ENCODE measurements around the gene DHFR. TPM values are rescaled to one million over a fixed set of nuclear protein-coding genes. Genes with fewer than 3 reads are reported as not detected.

The DHFR gene
- total RNA-seq, 1 experiment from 2014 or later: 125 TPM

DNA sequence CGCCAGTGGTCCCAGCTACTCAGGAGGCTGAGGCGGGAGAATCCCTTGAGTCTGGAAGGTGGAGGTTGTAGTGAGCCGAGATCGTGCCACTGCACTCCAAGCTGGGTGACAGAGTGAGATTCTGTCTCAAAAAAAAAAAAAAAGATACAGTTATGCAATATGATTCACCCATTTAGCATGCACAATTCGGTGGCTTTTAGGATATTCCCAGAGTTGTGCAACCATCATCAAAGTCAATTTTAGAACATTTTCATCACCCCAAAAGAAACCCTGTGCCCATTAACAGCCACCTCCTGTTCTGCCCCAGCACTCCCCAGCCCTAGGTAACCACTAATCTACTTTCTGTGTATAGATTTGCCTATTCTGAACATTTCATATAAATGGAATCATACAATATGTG lies 4.3 kb upstream of the DHFR start:
- no TSS peak for BruUV-seq (replicated peaks)
- Histone ChIP-seq H3K9me3 (ENCODE audit: low read depth, low read length, poor library complexity, severe bottlenecking) (no peaks in the 10 kb centered on the region), H3K27me3 (replicated peaks; ENCODE audit: insufficient read depth, low read depth, low read length, poor library complexity) (no peaks in the 10 kb centered on the region), H3K36me3 (ENCODE audit: insufficient read depth, low read length, poor library complexity, severe bottlenecking) (peaks cover 28% of the 10 kb centered on the region), H3K4me1 (ENCODE audit: insufficient read depth, low read length, poor library complexity, severe bottlenecking) (peaks cover 5% of the 10 kb centered on the region), H3K4me3 (ENCODE audit: low read depth, low read length, poor library complexity, severe bottlenecking) (no peak overlapping the region), H3K27ac (ENCODE audit: low read depth, low read length, poor library complexity, severe bottlenecking) (no peak overlapping the region)
- ChIA-PET POLR2A (ENCODE audit: low non-redundant PET) (no interaction called here), CTCF (no interaction called here)
- no peak for DNase-seq (ENCODE audit: low spot score)
- intact Hi-C loops (cut with micrococcal nuclease; ENCODE audit: unreplicated experiment): no loop called here
- TF ChIP-seq, protein P1, sequence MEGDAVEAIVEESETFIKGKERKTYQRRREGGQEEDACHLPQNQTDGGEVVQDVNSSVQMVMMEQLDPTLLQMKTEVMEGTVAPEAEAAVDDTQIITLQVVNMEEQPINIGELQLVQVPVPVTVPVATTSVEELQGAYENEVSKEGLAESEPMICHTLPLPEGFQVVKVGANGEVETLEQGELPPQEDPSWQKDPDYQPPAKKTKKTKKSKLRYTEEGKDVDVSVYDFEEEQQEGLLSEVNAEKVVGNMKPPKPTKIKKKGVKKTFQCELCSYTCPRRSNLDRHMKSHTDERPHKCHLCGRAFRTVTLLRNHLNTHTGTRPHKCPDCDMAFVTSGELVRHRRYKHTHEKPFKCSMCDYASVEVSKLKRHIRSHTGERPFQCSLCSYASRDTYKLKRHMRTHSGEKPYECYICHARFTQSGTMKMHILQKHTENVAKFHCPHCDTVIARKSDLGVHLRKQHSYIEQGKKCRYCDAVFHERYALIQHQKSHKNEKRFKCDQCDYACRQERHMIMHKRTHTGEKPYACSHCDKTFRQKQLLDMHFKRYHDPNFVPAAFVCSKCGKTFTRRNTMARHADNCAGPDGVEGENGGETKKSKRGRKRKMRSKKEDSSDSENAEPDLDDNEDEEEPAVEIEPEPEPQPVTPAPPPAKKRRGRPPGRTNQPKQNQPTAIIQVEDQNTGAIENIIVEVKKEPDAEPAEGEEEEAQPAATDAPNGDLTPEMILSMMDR (conservative IDR thresholded peaks at IDR 0.05; ENCODE audit: low read depth, low read length): no peak
- TF ChIP-seq EZH2 (IDR thresholded peaks at IDR 0.05; ENCODE audit: borderline replicate concordance, low read depth, low read length, poor library complexity, severe bottlenecking): no peak

DNA sequence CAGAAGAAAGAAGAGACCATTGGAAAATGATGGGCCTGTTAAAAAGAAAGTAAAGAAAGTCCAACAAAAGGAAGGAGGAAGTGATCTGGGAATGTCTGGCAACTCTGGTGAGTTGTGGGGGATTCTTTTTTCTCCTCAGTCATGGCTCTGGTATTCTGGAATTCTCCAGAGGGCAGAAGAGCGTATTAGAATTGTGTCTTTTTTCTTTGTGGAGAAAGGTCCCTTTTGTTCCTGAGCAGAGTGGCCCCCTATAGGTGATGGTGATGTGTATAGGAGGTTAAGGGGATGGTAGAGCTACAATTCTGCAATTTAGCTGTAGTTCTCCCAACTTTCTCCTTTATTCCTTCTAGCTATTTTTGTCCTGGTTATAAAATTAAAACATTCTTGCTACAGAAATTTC lies 1.6 kb upstream of the DHFR start:
- no peak overlapping the region for H3K27ac ChIP-seq (ENCODE audit: low read depth, low read length, poor library complexity, severe bottlenecking)
- H3K27me3 ChIP-seq (replicated peaks; ENCODE audit: insufficient read depth, low read depth, low read length, poor library complexity): no peaks in the 10 kb centered on the region
- no peak overlapping the region for H3K4me3 ChIP-seq (ENCODE audit: low read depth, low read length, poor library complexity, severe bottlenecking)
- intact Hi-C loops (cut with micrococcal nuclease; ENCODE audit: unreplicated experiment): no loop called here
- POLR2A ChIA-PET (ENCODE audit: low non-redundant PET): no interaction called here
- no peaks in the 10 kb centered on the region for H3K9me3 ChIP-seq (ENCODE audit: low read depth, low read length, poor library complexity, severe bottlenecking)
- DNase-seq (ENCODE audit: low spot score): peak; percentile 29
- CTCF ChIA-PET: no interaction called here
- H3K36me3 ChIP-seq (ENCODE audit: insufficient read depth, low read length, poor library complexity, severe bottlenecking): peaks cover 33% of the 10 kb centered on the region
- H3K4me1 ChIP-seq (ENCODE audit: insufficient read depth, low read length, poor library complexity, severe bottlenecking): peaks cover 16% of the 10 kb centered on the region
- TF ChIP-seq, protein P1 (conservative IDR thresholded peaks at IDR 0.05; ENCODE audit: low read depth, low read length): no peak; the same call in 1 of the 2 replicates
- TF ChIP-seq EZH2 (IDR thresholded peaks at IDR 0.05; ENCODE audit: borderline replicate concordance, low read depth, low read length, poor library complexity, severe bottlenecking): no peak
- no TSS peak for BruUV-seq (replicated peaks)

DNA sequence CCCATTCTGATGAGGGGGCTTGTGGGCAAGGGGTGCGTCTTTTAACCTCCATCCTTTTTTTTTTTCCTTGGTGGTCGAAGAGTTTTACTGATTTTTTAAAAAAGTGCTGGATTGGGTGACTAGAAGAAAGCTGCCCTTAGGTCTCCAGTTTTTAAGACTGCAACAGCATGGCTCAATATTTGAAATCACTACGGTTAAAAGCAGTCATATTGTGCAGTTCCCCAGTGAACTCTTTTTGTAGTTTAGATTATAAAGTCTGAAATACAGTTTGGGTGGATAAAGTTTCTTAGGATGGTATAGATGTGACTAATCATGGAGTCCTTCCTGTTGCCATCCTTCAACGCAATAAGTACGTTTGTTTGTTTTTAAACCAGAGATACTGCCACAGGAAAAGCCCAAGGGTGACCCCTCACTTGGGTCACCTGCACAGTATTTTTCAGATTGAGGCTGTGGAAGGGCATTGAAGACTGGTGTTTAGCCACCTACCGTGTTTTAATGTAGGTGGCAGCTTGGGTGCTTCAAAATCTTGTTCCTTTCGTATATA lies 520 bp upstream of the DHFR start:
- ChIA-PET CTCF (no interaction called here), POLR2A (ENCODE audit: low non-redundant PET) (no interaction called here)
- DNase-seq (ENCODE audit: low spot score): no peak
- Histone ChIP-seq H3K9me3 (ENCODE audit: low read depth, low read length, poor library complexity, severe bottlenecking) (no peaks in the 10 kb centered on the region), H3K4me1 (ENCODE audit: insufficient read depth, low read length, poor library complexity, severe bottlenecking) (peaks cover 16% of the 10 kb centered on the region), H3K4me3 (ENCODE audit: low read depth, low read length, poor library complexity, severe bottlenecking) (peak overlapping the region; percentile 97), H3K27ac (ENCODE audit: low read depth, low read length, poor library complexity, severe bottlenecking) (peak overlapping the region; percentile 97), H3K36me3 (ENCODE audit: insufficient read depth, low read length, poor library complexity, severe bottlenecking) (peaks cover 29% of the 10 kb centered on the region), H3K27me3 (replicated peaks; ENCODE audit: insufficient read depth, low read depth, low read length, poor library complexity) (no peaks in the 10 kb centered on the region)
- TSS peak; percentile 83 for BruUV-seq (replicated peaks)
- intact Hi-C loops (cut with micrococcal nuclease; ENCODE audit: unreplicated experiment): loop anchor here (2.0 kb wide), 1 partner anchor 173 kb away; no protein-coding TSS in a partner anchor
- TF ChIP-seq, protein P1 (conservative IDR thresholded peaks at IDR 0.05; ENCODE audit: low read depth, low read length): no peak
- TF ChIP-seq EZH2 (IDR thresholded peaks at IDR 0.05; ENCODE audit: borderline replicate concordance, low read depth, low read length, poor library complexity, severe bottlenecking): no peak

All from A673 (cell line).